HG03571 (cell line): ENCODE results near the gene ZNF292.
A peak's percentile ranks its signal among the peaks of the same experiment; 100 is the strongest.
"Not testable (repeated sequence)": the region's sequence is repeated elsewhere in the genome, so short reads cannot be mapped to it uniquely, and the experiment has no call there.

Experiments
- ATAC-seq: cut with Tn5 transposase; IDR thresholded peaks from one replicate; pipeline ENCODE4 v1.9.1; 2021; ENCODE audit not compliant: unreplicated experiment

The ZNF292 gene

DNA sequence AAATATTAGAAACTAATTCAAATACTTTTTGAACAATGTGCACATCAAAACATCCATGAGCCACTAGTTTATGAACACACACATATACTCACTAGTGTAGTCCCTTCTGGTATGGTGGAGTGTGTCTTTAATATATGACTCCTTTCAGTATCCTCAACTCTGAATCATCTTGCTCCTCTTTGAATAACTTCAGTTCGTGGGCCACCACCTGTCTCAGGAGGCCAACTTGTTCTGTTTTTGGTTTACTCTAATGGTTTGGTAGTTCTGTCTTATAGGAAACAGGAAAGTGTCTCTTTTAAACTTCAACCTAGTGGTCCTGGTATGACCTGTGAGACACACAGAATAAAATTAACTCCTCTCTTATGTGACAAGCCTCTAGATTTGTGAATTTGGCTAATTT lies 55.6 kb downstream of the ZNF292 start:
- ATAC-seq: peak; percentile 98

DNA sequence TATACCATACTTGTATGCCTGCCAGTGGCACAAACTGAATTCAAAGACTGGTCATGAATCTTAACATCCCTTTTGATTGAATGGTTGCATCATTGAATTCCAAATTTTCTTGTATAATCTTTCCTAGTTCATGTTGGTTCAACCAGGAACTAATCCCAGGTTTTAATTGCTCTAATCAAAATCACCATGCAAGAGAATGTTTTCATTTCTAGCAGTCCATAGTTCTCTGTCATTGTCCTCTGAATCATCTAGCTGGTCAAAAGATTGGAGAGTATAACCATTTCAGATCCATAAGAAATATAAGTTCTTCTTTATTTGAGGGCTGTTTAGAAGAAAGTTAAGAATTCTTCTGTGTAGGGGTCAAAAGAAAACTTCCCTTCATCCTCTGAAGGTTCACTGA lies 57.2 kb downstream of the ZNF292 start:
- no peak for ATAC-seq

DNA sequence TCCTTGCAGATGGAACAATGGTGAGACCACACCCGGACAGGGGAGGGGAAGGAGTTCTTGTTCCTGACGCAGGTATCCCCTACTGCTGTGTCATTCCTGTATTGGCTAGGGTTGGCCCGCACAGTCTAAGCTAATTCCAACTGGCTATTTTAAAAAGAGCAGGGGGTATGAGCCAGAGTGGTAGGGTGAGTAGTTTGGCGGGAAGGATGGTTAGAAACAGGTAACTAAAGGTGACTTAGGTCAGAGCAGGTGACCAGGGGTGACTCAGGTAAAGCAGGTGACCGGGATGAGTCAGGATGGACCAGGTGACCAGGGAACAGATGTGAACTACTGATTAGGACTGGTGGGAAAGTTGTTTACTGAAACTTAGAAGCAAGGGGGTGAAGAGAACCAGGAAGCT lies 58.0 kb downstream of the ZNF292 start:
- ATAC-seq: no peak

DNA sequence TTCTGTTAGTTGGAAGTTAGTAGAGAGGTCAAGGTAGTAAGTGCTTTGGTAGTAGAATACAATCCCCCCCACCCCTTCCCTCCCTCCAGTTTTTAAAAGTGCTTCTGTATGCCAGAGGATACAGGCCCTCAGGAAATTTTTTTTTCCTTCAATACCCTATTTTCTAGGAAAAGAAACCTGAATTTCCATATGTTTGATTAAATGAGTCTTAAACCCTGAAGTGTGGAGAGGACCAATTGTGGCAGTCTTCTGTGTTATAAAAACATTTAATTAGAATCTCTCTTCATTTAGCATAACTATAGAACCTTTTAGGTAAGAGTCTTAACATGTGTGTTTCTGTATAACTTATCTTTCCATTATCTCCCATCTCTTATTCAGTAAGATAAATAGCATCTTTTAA lies 59.5 kb downstream of the ZNF292 start:
- ATAC-seq: no peak

DNA sequence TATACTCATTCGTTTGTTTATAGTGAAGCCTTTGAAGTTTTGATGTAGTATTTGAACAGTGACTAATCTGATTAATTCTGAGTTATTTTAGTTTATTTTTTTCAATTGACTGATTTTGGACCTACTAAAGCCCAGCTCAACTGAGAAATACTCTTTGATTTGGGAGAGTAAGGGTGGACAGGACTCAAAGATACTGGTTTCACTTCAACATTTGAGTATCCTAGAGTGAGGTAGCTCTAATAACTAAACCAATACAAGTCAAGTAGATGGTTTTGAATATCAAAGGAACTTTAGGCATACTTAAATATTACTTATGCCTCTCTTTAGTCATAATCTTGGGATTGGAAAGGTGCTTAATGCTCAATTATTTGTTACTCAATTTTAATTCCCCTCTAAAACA lies 65.6 kb downstream of the ZNF292 start:
- peak; percentile 70 for ATAC-seq

DNA sequence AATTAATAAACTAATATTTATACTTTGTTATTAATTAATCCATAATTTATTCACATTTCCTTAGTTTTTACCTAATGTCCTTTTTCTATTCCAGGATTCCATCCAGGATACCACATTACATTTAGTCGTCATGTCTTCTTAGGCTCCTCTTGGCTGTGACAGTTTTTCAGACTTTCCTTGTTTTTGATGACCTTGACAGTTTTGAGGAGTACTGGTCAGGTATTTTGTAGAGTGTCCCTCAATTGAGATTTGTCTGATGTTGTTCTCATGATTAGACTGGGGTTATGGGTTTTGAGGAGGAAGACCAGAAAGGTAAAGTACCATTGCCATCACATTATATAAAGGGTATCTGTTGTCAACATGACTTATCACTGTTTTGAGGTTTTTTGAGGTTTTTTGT lies 67.3 kb downstream of the ZNF292 start:
- ATAC-seq: no peak

DNA sequence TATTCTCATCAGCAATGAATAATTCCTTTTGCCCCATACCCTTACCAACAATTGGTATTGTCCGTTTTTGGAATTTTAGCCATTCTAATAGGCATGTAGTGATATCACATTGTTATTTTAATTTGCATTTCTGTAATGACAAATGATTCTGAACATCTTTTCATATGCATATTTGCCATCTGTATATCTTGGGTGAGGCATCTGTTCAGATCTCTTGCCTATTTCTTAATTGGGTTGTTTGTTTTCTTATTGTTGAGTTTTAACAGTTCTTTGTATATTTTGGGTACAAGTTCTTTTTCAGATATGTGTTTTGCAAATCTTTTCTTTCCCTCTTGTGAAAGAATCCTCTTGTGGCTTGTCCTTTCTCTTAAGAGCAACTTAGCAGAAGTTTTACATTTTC lies 69.6 kb downstream of the ZNF292 start:
- no peak for ATAC-seq

DNA sequence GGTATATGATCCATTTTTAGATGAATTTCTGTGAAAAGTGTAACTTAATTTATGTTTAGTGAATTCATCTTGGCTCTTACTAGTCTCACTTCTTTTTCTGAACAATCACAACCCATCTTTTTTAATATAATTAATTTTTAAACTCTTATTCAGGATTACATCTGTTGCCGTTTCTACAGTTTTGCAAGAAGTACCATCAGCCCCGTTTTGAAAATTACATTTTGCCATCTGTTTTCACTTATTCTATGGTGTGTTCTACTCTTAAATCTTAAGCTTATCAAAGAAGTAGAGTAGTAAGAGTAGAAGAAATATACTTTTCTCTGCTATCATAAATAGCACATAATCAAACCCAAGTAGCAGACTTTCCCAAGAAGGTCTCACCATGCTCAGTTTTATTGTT lies 70.1 kb downstream of the ZNF292 start:
- no peak for ATAC-seq

DNA sequence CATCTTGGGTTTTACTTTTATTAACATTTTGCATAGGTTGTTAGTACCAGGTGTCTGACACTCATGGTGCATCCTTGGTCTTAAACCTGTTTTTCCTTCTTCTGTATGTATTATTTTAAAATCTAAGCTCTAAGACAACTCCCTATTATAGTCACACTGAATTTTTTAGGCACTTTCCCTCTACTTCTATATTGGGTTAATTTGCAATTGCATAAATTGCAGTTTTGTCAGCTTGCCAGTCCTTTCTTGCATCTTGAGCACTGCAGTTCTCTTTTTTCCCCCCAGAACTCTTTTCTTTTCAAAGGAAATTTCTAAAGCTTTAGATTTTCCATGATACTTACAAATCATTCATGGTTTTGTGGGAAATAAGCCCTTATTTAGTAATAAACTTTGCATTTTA lies 70.6 kb downstream of the ZNF292 start:
- ATAC-seq: no peak

DNA sequence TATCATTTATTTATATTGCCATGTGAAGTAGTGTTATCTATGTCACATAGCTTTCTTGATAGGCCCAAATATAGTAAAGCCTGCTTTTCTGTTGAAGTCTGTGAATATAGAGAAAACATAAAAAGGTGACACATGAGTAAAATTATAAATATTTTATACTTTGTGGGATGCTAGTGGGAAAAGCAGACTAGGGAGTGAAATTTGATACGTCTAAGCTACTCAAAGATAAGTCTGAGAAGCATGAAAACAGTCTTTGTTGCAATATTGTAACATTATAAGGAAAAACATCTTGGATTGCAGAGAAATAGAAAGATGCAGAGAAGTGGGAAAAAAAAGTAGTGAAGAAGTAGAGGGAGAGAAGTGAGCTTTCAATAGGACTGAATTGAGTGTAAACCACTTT lies 75.4 kb downstream of the ZNF292 start:
- no peak for ATAC-seq

DNA sequence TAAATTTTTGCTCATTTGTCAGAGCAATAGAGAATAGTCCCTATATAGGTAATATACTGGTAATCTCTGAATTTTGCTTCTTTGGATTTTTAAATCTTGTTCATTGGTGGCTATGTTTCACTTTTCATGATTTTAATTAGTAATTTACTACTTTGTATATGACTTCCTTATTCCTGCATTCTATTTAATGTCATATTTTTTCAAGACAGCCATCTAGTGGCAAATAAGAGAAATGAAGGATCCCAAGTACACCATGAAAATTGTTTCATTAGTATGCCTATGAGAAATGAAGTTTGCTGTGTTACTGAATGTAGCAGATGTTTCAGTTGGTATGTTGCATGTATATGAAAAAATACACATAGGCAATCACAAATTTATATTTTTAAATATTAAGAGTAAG lies 82.4 kb downstream of the ZNF292 start:
- ATAC-seq: no peak

DNA sequence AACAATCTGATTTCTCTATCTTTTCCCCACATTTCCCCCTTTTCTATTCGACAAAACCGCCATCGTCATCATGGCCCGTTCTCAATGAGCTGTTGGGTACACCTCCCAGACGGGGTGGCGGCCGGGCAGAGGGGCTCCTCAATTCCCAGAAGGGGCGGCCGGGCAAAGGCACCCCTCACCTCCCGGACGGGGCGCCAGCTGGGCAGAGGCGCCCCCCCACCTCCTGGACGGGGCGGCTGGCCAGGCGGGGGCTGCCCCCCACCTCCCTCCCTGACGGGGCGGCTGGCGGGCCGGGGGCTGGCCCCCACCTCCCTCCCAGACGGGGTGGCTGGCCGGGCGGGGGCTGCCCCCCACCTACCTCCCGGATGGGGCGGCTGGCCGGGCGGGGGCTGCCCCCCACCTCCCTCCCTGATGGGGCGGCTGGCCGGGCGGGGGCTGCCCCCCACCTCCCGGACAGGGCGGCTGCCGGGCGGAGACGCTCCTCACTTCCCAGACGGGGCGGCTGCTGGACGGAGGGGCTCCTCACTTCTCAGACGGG lies 83.8 kb downstream of the ZNF292 start:
- ATAC-seq: not testable (repeated sequence)

DNA sequence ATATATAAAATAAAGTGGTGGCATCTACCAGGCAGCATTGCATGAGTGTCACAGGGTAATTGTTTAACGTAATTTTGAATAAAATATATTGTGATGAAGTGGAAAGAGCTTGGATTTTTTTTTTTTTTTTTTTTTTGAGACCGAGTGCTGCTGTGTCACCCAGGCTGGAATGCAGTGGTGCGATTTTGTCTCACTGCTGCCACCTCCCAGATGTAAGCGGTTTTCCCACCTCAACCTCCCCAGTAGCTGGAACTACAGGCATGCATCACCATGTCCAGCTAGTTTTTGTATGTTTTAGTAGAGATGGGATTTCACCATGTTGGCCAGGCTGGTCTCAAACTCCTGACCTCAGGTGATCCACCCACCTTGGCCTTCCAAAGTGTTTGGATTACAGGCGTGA lies 85.9 kb downstream of the ZNF292 start:
- no peak for ATAC-seq

DNA sequence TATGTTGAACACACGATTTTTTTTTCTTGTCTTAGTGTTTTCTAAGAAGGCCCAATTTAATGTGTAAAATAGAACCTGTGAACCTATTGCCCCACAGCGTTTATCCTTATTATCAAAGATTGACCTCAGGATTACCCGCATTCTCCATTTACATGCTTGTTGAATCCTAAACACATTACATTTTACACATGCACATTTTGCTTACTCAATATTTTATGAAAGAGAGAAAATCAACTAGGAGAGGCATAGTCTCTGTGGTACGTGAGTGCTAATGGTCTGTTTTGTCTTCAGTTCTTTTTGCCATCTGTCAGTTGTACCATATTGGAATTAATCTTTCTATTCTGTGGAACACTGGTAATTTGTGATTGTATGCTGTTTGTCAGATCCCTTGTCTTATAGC lies 86.9 kb downstream of the ZNF292 start:
- no peak for ATAC-seq

DNA sequence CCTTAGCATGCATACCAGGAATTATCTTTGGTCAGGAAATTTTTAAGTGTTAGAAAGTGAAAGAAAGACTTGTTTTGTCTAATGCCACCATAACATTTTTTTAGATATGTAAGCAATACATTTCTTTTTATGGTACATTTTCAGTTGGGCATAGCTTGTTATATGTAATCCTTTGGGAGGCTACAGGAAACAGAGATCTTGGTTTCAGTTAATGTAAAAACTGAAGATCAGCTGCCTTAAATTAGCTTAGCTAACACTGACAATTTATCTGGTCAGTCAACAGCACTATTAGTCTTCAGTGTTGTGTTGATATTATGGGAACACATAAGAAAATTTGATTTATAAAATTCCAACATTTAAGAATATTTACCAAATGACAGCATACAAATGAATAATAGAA lies 88.4 kb downstream of the ZNF292 start:
- ATAC-seq: no peak

DNA sequence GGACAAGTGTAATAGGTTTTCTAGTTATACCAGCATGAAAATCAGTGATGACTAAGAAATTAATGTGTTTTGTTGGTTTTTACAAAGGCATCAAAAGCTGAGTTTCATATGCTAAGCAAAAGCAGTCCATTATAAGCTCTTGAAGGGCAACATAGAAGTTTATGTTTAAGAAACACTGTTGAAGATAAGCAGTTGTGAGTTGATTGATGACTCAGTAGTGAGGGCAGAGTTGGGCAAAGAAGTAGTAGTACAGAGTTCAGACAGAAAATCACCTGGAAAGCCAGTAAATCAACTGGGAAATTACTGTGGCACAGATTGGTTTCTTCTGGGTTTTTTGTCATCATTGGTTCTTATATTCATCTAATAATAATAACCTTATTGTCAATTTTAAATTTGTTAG lies 89.0 kb downstream of the ZNF292 start:
- ATAC-seq: no peak

DNA sequence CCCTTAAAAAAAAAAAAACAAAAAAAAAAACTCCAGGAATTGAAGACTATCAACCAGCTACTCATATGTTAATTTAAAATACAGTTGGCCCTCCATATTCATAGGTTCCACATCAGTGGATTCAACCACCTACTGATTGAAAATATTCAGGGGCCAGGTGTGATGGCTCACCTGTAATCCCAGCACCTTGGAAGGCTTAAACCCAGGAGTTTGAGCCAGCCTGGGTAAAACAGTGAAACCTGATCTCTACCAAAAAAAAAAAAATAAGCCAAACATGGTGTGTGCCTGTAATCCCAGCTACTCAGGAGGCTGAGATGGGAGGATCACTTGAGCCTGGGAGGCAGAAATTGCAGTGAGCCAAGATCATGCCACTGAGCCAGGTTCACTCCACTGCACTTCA lies 94.7 kb downstream of the ZNF292 start:
- no peak for ATAC-seq

DNA sequence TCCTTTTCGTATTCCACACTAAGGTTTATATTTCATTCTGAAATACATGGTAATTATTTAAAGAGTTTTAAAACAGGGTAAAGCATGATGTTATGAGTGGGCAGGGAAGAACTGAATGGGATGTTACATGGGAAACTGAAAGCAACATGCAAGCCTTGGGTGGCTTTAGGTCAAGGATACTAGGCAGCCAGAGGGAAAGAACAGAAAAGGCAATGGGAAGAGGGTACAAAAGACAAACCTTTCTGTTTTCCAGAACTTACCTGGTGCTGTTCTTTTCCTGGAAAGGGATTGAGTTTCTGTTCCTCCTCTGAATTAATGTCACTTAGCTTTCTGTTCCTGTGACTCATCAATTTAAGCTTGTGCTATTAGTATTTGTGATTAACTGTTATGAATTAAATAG lies 95.9 kb downstream of the ZNF292 start:
- no peak for ATAC-seq

DNA sequence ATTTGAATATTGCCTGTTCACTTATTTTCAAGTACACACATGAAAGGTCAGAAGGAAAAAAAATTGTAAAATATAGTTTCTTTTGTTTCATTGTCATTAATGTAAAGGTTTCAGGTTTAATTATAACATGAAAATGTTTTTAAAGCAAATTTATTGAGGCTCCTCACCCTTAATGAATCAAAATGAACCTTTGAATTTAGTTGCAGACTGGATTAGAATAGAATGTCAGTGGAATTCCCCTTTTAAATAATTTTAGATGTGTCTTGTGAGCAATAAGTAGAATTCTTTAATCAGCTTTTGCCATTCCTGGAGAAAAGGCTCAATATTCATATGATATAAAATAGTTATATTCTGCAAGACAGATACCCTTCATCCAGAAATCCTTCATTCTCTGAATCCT lies 96.4 kb downstream of the ZNF292 start:
- ATAC-seq: no peak

DNA sequence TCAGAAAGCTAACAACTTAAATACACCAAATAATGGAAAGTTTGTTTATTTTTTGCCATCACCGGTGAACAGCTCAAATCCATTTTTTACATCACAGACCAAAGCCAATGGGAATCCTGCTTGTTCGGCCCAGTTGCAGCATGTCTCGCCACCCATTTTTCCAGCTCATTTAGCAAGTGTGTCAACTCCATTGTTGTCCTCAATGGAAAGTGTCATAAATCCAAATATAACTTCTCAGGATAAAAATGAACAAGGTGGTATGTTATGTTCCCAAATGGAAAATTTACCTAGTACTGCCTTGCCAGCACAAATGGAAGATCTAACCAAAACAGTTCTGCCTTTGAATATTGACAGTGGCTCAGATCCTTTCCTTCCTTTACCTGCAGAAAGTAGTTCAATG lies 101.7 kb downstream of the ZNF292 start:
- ATAC-seq: no peak

DNA sequence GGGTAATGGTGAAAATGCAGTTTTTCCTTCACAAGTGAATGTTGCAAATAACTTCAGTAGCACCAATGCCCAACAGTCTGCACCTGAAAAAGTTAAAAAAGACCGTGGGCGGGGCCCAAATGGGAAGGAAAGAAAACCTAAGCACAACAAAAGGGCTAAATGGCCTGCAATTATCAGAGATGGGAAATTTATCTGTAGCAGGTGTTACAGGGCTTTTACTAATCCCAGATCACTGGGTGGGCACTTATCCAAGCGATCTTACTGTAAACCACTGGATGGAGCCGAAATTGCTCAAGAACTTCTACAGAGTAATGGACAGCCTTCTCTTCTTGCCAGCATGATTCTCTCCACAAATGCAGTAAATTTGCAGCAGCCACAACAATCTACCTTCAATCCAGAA lies 102.2 kb downstream of the ZNF292 start:
- no peak for ATAC-seq

DNA sequence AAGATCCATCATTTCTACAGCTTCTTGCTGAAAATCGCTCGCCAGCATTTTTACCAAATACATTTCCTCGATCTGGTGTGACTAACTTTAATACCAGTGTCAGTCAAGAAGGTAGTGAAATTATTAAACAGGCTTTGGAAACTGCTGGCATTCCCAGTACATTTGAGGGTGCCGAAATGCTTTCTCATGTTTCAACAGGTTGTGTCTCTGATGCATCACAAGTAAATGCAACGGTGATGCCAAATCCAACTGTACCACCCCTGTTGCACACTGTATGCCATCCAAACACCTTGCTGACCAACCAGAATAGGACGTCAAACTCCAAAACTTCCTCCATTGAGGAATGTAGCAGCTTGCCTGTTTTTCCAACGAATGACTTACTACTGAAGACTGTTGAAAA lies 102.6 kb downstream of the ZNF292 start:
- no peak for ATAC-seq

DNA sequence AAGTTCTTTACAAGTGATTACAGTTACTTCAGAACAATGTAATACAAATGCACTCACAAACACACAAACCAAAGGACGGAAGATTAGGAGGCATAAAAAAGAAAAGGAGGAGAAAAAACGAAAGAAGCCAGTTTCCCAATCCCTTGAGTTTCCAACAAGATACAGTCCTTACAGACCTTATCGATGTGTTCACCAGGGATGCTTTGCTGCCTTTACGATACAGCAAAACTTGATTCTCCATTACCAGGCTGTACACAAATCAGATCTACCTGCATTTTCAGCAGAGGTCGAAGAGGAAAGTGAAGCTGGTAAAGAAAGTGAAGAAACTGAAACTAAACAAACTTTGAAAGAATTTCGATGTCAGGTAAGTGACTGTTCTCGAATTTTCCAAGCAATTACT lies 104.4 kb downstream of the ZNF292 start:
- ATAC-seq: no peak

DNA sequence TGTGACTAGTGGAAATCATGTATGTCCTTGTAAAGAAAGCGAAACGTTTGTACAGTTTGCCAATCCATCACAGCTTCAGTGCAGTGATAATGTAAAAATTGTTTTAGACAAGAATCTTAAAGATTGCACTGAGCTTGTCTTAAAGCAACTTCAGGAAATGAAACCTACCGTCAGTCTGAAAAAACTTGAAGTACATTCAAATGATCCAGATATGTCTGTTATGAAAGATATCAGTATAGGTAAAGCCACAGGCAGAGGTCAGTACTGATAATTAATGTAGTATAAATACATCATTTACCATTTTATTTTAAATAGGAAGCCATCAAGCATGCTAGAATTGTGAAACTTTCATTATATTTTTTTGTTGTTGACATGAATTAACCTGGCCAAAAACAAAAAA lies 106.2 kb downstream of the ZNF292 start:
- ATAC-seq: no peak
